ENCODE results near the gene ADAM33.

DNA sequence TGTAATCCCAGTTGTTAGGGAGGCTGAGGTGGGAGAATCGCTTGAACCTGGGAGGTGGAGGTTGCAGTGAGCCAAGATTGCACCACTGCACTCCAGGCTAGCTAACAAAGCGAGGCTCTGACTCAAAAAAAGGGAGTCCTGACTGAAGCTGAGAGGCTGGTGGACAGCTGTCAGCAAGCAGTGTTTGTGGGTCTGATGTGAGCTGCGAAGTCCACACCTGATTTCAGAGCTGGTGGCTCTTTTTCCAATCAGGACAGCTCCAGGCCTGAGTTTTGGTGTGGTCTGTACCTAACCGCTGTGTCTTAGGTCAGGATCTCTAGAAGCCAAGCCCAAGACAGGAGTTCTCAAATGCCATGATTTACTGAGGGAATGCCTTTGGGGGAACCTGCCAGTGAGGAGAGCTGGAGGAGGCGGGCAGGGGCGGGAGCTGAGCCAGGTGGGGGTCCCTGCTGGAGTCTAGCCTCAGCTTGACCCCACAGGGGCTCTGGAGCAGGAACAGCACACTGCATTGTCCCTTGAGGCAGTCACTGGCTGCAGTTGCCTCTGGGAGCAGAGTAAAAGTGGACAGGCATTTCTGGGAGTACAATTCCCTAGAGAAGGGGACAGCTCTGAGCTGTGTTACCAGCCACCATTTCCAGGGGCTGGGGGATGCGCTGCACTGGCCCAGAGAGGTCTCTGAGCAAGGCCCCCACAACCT lies 23.6 kb downstream of the ADAM33 start:
- TF ChIP-seq POLR2AphosphoS5 (IDR thresholded peaks at IDR 0.05; ENCODE audit: low read depth, low read length) = no peak
- no peak for TF ChIP-seq POLR2A (IDR thresholded peaks at IDR 0.05; ENCODE audit: low read depth, low read length)

Data from GM12892 (cell line).